Endothelial cell of umbilical vein (primary cell): ENCODE results near the gene ADD1.

Source experiments
- EZH2 ChIP-seq: IDR thresholded peaks from 2 replicates; pipeline ENCODE4 v1.6.1; 2012; ENCODE audit warnings: borderline replicate concordance, low read depth, mild to moderate bottlenecking, moderate library complexity, low read length, inconsistent platforms; ENCODE audit not compliant: severe bottlenecking
- JUN ChIP-seq: IDR thresholded peaks from 2 replicates; pipeline ENCODE4 v1.6.1; 2011; ENCODE audit warnings: borderline replicate concordance, low read depth; ENCODE audit not compliant: insufficient read length, insufficient read depth
- POLR2A ChIP-seq: IDR thresholded peaks from 2 replicates; pipeline ENCODE4 v1.6.1; 2012; ENCODE audit warnings: low read depth, mild to moderate bottlenecking, control low read depth, low read length
- POLR2AphosphoS5 ChIP-seq: IDR thresholded peaks from 2 replicates; pipeline ENCODE4 v1.6.1; 2012; ENCODE audit warnings: low read depth, mild to moderate bottlenecking, control low read depth, low read length, moderate library complexity; ENCODE audit not compliant: insufficient read depth
- TF ChIP-seq, protein P1 (sequence below), 2 donors: IDR thresholded peaks; 1 replicate in 1 of 2; 2 replicates in 1 of 2; pipeline ENCODE4 v1.5.1; 2011; ENCODE audit warnings: low read length in 2 of 2, mild to moderate bottlenecking in 2 of 2, moderate library complexity in 2 of 2, control low read depth in 1 of 2, inconsistent platforms in 1 of 2, low read depth in 1 of 2; ENCODE audit not compliant: insufficient read depth in 1 of 2; ENCODE audit errors: extremely low read depth in 1 of 2

DNA sequence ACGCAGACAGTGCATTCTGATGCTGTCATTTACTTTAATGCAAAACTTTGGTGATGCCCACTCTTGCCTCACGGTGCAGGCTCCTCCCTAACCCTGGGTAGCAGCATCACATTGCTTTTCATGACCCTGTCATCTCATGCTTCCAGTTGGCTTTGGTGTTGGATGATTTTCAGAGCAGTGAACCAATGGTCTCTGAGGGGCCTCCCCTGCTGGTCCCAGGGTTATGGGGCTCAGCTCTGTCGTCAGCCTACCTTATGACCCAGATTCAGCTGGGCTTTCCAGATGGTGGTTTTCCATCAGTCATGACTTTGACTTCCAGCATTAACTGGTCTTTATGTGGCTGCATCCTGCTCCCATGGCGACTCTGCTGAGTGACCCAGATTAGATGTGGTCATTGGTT, 63.6 kb downstream of the ADD1 start:
- TF ChIP-seq, protein P1, sequence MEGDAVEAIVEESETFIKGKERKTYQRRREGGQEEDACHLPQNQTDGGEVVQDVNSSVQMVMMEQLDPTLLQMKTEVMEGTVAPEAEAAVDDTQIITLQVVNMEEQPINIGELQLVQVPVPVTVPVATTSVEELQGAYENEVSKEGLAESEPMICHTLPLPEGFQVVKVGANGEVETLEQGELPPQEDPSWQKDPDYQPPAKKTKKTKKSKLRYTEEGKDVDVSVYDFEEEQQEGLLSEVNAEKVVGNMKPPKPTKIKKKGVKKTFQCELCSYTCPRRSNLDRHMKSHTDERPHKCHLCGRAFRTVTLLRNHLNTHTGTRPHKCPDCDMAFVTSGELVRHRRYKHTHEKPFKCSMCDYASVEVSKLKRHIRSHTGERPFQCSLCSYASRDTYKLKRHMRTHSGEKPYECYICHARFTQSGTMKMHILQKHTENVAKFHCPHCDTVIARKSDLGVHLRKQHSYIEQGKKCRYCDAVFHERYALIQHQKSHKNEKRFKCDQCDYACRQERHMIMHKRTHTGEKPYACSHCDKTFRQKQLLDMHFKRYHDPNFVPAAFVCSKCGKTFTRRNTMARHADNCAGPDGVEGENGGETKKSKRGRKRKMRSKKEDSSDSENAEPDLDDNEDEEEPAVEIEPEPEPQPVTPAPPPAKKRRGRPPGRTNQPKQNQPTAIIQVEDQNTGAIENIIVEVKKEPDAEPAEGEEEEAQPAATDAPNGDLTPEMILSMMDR (IDR thresholded peaks at IDR 0.05; ENCODE audit: extremely low read depth in 1 of 2, insufficient read depth in 1 of 2, low read depth in 1 of 2, low read length in 2 of 2) = no peak
- TF ChIP-seq POLR2AphosphoS5 (no peak), POLR2A (no peak), JUN (no peak), EZH2 (no peak)
